ENCODE data around the gene CSNK1G2.

Gene CSNK1G2

GRCh38 chr19:1997353-1998233, 56.6 kb downstream of the CSNK1G2 start:
- no peaks in the 10 kb centered on the region for H3K27me3 ChIP-seq (ENCODE audit: low read depth, low read length)
- H3K9me3 ChIP-seq (ENCODE audit: control insufficient read depth in 1 of 2, low read length in 2 of 2): no peaks in the 10 kb centered on the region
- H3K36me3 ChIP-seq (ENCODE audit: control insufficient read depth in 1 of 2, insufficient read depth in 2 of 2, low read length in 2 of 2): peaks cover 4 to 30% of the 10 kb centered on the region in 2 donors
- no peak overlapping the region for H3K27ac ChIP-seq (ENCODE audit: low read length)
- no peaks in the 10 kb centered on the region for H3K4me1 ChIP-seq (ENCODE audit: control insufficient read depth in 1 of 2, insufficient read depth in 2 of 2, low read length in 2 of 2)
- H3K4me3 ChIP-seq (ENCODE audit: low read depth in 1 of 2, low read length in 2 of 2): no peak overlapping the region

GRCh38 chr19:1998712-1999708, 58.0 kb downstream of the CSNK1G2 start:
- Histone ChIP-seq H3K36me3 (ENCODE audit: control insufficient read depth in 1 of 2, insufficient read depth in 2 of 2, low read length in 2 of 2) (peaks cover 4 to 30% of the 10 kb centered on the region in 2 donors), H3K27ac (ENCODE audit: low read length) (no peak overlapping the region), H3K4me1 (ENCODE audit: control insufficient read depth in 1 of 2, insufficient read depth in 2 of 2, low read length in 2 of 2) (no peaks in the 10 kb centered on the region), H3K27me3 (ENCODE audit: low read depth, low read length) (no peaks in the 10 kb centered on the region), H3K4me3 (ENCODE audit: low read depth in 1 of 2, low read length in 2 of 2) (no peak overlapping the region), H3K9me3 (ENCODE audit: control insufficient read depth in 1 of 2, low read length in 2 of 2) (no peaks in the 10 kb centered on the region)

- Histone ChIP-seq H3K4me3 (ENCODE audit: low read depth in 1 of 2, low read length in 2 of 2) (no peak overlapping the region), H3K27me3 (ENCODE audit: low read depth, low read length) (no peaks in the 10 kb centered on the region), H3K4me1 (ENCODE audit: control insufficient read depth in 1 of 2, insufficient read depth in 2 of 2, low read length in 2 of 2) (no peaks in the 10 kb centered on the region), H3K27ac (ENCODE audit: low read length) (no peak overlapping the region), H3K36me3 (ENCODE audit: control insufficient read depth in 1 of 2, insufficient read depth in 2 of 2, low read length in 2 of 2) (peaks cover 4 to 30% of the 10 kb centered on the region in 2 donors), H3K9me3 (ENCODE audit: control insufficient read depth in 1 of 2, low read length in 2 of 2) (no peaks in the 10 kb centered on the region)
These were observed 59.0 kb downstream of the CSNK1G2 start for GRCh38 chr19:1999856-2000515.

GRCh38 chr19:2003874-2004273, 62.9 kb downstream of the CSNK1G2 start:
- peaks cover 0 to 13% of the 10 kb centered on the region in 2 donors for H3K36me3 ChIP-seq (ENCODE audit: control insufficient read depth in 1 of 2, insufficient read depth in 2 of 2, low read length in 2 of 2)
- H3K27me3 ChIP-seq (ENCODE audit: low read depth, low read length): no peaks in the 10 kb centered on the region
- H3K27ac ChIP-seq (ENCODE audit: low read length): no peak overlapping the region
- H3K4me3 ChIP-seq (ENCODE audit: low read depth in 1 of 2, low read length in 2 of 2): no peak overlapping the region
- H3K9me3 ChIP-seq (ENCODE audit: control insufficient read depth in 1 of 2, low read length in 2 of 2): no peaks in the 10 kb centered on the region
- H3K4me1 ChIP-seq (ENCODE audit: control insufficient read depth in 1 of 2, insufficient read depth in 2 of 2, low read length in 2 of 2): no peaks in the 10 kb centered on the region

- Histone ChIP-seq H3K36me3 (ENCODE audit: control insufficient read depth in 1 of 2, insufficient read depth in 2 of 2, low read length in 2 of 2) (no peaks in the 10 kb centered on the region), H3K4me1 (ENCODE audit: control insufficient read depth in 1 of 2, insufficient read depth in 2 of 2, low read length in 2 of 2) (peaks cover 0 to 15% of the 10 kb centered on the region in 2 donors), H3K27me3 (ENCODE audit: low read depth, low read length) (no peaks in the 10 kb centered on the region), H3K4me3 (ENCODE audit: low read depth in 1 of 2, low read length in 2 of 2) (no peak overlapping the region), H3K27ac (ENCODE audit: low read length) (no peak overlapping the region), H3K9me3 (ENCODE audit: control insufficient read depth in 1 of 2, low read length in 2 of 2) (no peaks in the 10 kb centered on the region)
These were observed 69.2 kb downstream of the CSNK1G2 start for GRCh38 chr19:2010135-2010668.

GRCh38 chr19:2011169-2011568, 70.2 kb downstream of the CSNK1G2 start:
- Histone ChIP-seq H3K27me3 (ENCODE audit: low read depth, low read length) (no peaks in the 10 kb centered on the region), H3K4me3 (ENCODE audit: low read depth in 1 of 2, low read length in 2 of 2) (no peak overlapping the region), H3K9me3 (ENCODE audit: control insufficient read depth in 1 of 2, low read length in 2 of 2) (no peaks in the 10 kb centered on the region), H3K27ac (ENCODE audit: low read length) (no peak overlapping the region), H3K36me3 (ENCODE audit: control insufficient read depth in 1 of 2, insufficient read depth in 2 of 2, low read length in 2 of 2) (no peaks in the 10 kb centered on the region), H3K4me1 (ENCODE audit: control insufficient read depth in 1 of 2, insufficient read depth in 2 of 2, low read length in 2 of 2) (peaks cover 0 to 16% of the 10 kb centered on the region in 2 donors)

- H3K27me3 ChIP-seq (ENCODE audit: low read depth, low read length): no peaks in the 10 kb centered on the region
- no peaks in the 10 kb centered on the region for H3K9me3 ChIP-seq (ENCODE audit: control insufficient read depth in 1 of 2, low read length in 2 of 2)
- peak overlapping the region in 1 of 2 donors; percentile 71 for H3K4me3 ChIP-seq (ENCODE audit: low read depth in 1 of 2, low read length in 2 of 2)
- no peak overlapping the region for H3K27ac ChIP-seq (ENCODE audit: low read length)
- H3K36me3 ChIP-seq (ENCODE audit: control insufficient read depth in 1 of 2, insufficient read depth in 2 of 2, low read length in 2 of 2): no peaks in the 10 kb centered on the region
- peaks cover 0 to 21% of the 10 kb centered on the region in 2 donors for H3K4me1 ChIP-seq (ENCODE audit: control insufficient read depth in 1 of 2, insufficient read depth in 2 of 2, low read length in 2 of 2)
These were observed 72.1 kb downstream of the CSNK1G2 start for GRCh38 chr19:2012941-2013682.

- Histone ChIP-seq H3K36me3 (ENCODE audit: control insufficient read depth in 1 of 2, insufficient read depth in 2 of 2, low read length in 2 of 2) (no peaks in the 10 kb centered on the region), H3K9me3 (ENCODE audit: control insufficient read depth in 1 of 2, low read length in 2 of 2) (no peaks in the 10 kb centered on the region), H3K27me3 (ENCODE audit: low read depth, low read length) (no peaks in the 10 kb centered on the region), H3K4me3 (ENCODE audit: low read depth in 1 of 2, low read length in 2 of 2) (peak overlapping the region in 1 of 2 donors; percentile 71), H3K4me1 (ENCODE audit: control insufficient read depth in 1 of 2, insufficient read depth in 2 of 2, low read length in 2 of 2) (peaks cover 0 to 21% of the 10 kb centered on the region in 2 donors), H3K27ac (ENCODE audit: low read length) (no peak overlapping the region)
These were observed 72.7 kb downstream of the CSNK1G2 start for GRCh38 chr19:2013683-2013961.

GRCh38 chr19:2014131-2014571, 73.2 kb downstream of the CSNK1G2 start:
- H3K36me3 ChIP-seq (ENCODE audit: control insufficient read depth in 1 of 2, insufficient read depth in 2 of 2, low read length in 2 of 2): no peaks in the 10 kb centered on the region
- H3K9me3 ChIP-seq (ENCODE audit: control insufficient read depth in 1 of 2, low read length in 2 of 2): no peaks in the 10 kb centered on the region
- no peak overlapping the region for H3K27ac ChIP-seq (ENCODE audit: low read length)
- H3K4me3 ChIP-seq (ENCODE audit: low read depth in 1 of 2, low read length in 2 of 2): peak overlapping the region in 1 of 2 donors; percentile 71
- no peaks in the 10 kb centered on the region for H3K27me3 ChIP-seq (ENCODE audit: low read depth, low read length)
- peaks cover 0 to 21% of the 10 kb centered on the region in 2 donors for H3K4me1 ChIP-seq (ENCODE audit: control insufficient read depth in 1 of 2, insufficient read depth in 2 of 2, low read length in 2 of 2)

Data from muscle layer of duodenum (tissue), 2 donors.